ENCODE measurements around the gene SYT3. TPM values are rescaled to one million over a fixed set of nuclear protein-coding genes. Genes with fewer than 3 reads are reported as not detected.
A peak's percentile ranks its signal among the peaks of the same experiment; 100 is the strongest.

SYT3 gene
- total RNA-seq, 1 experiment from 2014 or later = 0.18 TPM

GRCh38 chr19:50652722-50653121, 13.0 kb upstream of the SYT3 start:
- ATAC-seq (no peak), DNase-seq (no peak)
- Histone ChIP-seq H3K4me1 (ENCODE audit: insufficient read depth, low read length) (peaks cover 3% of the 10 kb centered on the region; the same call in 1 of the 2 replicates), H3K9me3 (ENCODE audit: low read length) (no peaks in the 10 kb centered on the region), H4K20me1 (ENCODE audit: low read length) (no peaks in the 10 kb centered on the region), H3K36me3 (ENCODE audit: low read depth, low read length) (no peaks in the 10 kb centered on the region), H3K4me3 (ENCODE audit: low read length) (no peak overlapping the region), H2AFZ (ENCODE audit: low read length) (no peak overlapping the region), H3K4me2 (ENCODE audit: low read length) (no peak overlapping the region), H3K27me3 (ENCODE audit: low read length) (peaks cover 31% of the 10 kb centered on the region; the same call in 1 of the 2 replicates), H3K27ac (ENCODE audit: low read length) (no peak overlapping the region), H3K9ac (ENCODE audit: low read length) (no peak overlapping the region), H3K79me2 (ENCODE audit: low read length) (no peaks in the 10 kb centered on the region), H3F3A (ENCODE audit: low read length, unreplicated experiment) (no peaks in the 10 kb centered on the region), H3K9me2 (replicated peaks; ENCODE audit: low read length) (no peaks in the 10 kb centered on the region)
- TF ChIP-seq CTCF (conservative IDR thresholded peaks at IDR 0.05; ENCODE audit: low read depth, low read length) (no peak), EZH2phosphoT487 (IDR thresholded peaks at IDR 0.05; ENCODE audit: borderline replicate concordance, low read length) (no peak), EZH2 (IDR thresholded peaks at IDR 0.05; ENCODE audit: low read length, unreplicated experiment) (no peak)
- BruUV-seq (replicated peaks) = no TSS peak
- POLR2A ChIA-PET (ENCODE audit: unreplicated experiment) = no interaction called here
- CTCF ChIA-PET = no interaction called here
- intact Hi-C loops (cut with micrococcal nuclease) = no loop called here

GRCh38 chr19:50651174-50651573, 11.5 kb upstream of the SYT3 start:
- TF ChIP-seq EZH2phosphoT487 (IDR thresholded peaks at IDR 0.05; ENCODE audit: borderline replicate concordance, low read length) = no peak
- TF ChIP-seq EZH2 (IDR thresholded peaks at IDR 0.05; ENCODE audit: low read length, unreplicated experiment) = no peak
- no peak for TF ChIP-seq CTCF (conservative IDR thresholded peaks at IDR 0.05; ENCODE audit: low read depth, low read length)
- ATAC-seq = no peak
- Histone ChIP-seq H3F3A (ENCODE audit: low read length, unreplicated experiment) (no peaks in the 10 kb centered on the region), H3K79me2 (ENCODE audit: low read length) (no peaks in the 10 kb centered on the region), H3K27ac (ENCODE audit: low read length) (no peak overlapping the region), H3K36me3 (ENCODE audit: low read depth, low read length) (no peaks in the 10 kb centered on the region), H4K20me1 (ENCODE audit: low read length) (no peaks in the 10 kb centered on the region), H3K4me1 (ENCODE audit: insufficient read depth, low read length) (no peaks in the 10 kb centered on the region), H3K4me2 (ENCODE audit: low read length) (no peak overlapping the region), H3K9me2 (replicated peaks; ENCODE audit: low read length) (no peaks in the 10 kb centered on the region), H3K9ac (ENCODE audit: low read length) (no peak overlapping the region), H3K4me3 (ENCODE audit: low read length) (no peak overlapping the region), H3K27me3 (ENCODE audit: low read length) (peaks cover 31% of the 10 kb centered on the region; the same call in 1 of the 2 replicates), H2AFZ (ENCODE audit: low read length) (no peak overlapping the region), H3K9me3 (ENCODE audit: low read length) (no peaks in the 10 kb centered on the region)
- CTCF ChIA-PET = no interaction called here
- no TSS peak for BruUV-seq (replicated peaks)
- intact Hi-C loops (cut with micrococcal nuclease) = no loop called here
- POLR2A ChIA-PET (ENCODE audit: unreplicated experiment) = no interaction called here
- DNase-seq = no peak

GRCh38 chr19:50649433-50650391, 10.0 kb upstream of the SYT3 start, which contains the start of gene C19orf81:
Gene C19orf81, plus strand, starts transcription at chr19:50649445. Its CDS starts 0 bp downstream, at chr19:50649445.
- H3K4me1 ChIP-seq (ENCODE audit: insufficient read depth, low read length) = no peaks in the 10 kb centered on the region
- TF ChIP-seq CTCF (conservative IDR thresholded peaks at IDR 0.05; ENCODE audit: low read depth, low read length) = no peak
- no peak for TF ChIP-seq EZH2 (IDR thresholded peaks at IDR 0.05; ENCODE audit: low read length, unreplicated experiment)
- TF ChIP-seq EZH2phosphoT487 (IDR thresholded peaks at IDR 0.05; ENCODE audit: borderline replicate concordance, low read length) = no peak
- H2AFZ ChIP-seq (ENCODE audit: low read length) = no peak within 1 kb of the TSS
- no peak within 1 kb of the TSS for H3K4me3 ChIP-seq (ENCODE audit: low read length)
- no peak within 1 kb of the TSS for H3K27ac ChIP-seq (ENCODE audit: low read length)
- peaks cover 31% of the 10 kb centered on the region; the same call in 1 of the 2 replicates for H3K27me3 ChIP-seq (ENCODE audit: low read length)
- no peak within 1 kb of the TSS for H3K9ac ChIP-seq (ENCODE audit: low read length)
- H3K9me2 ChIP-seq (replicated peaks; ENCODE audit: low read length) = no peaks in the 10 kb centered on the region
- no peaks in the 10 kb centered on the region for H3K9me3 ChIP-seq (ENCODE audit: low read length)
- ATAC-seq (no peak; the same call in 1 of the 2 replicates), DNase-seq (peak; percentile 23)
- H3F3A ChIP-seq (ENCODE audit: low read length, unreplicated experiment) = no peaks in the 10 kb centered on the region
- no peaks in the 10 kb centered on the region for H3K36me3 ChIP-seq (ENCODE audit: low read depth, low read length)
- no peaks in the 10 kb centered on the region for H3K79me2 ChIP-seq (ENCODE audit: low read length)
- BruUV-seq (replicated peaks) = no TSS peak
- H4K20me1 ChIP-seq (ENCODE audit: low read length) = no peaks in the 10 kb centered on the region
- intact Hi-C loops (cut with micrococcal nuclease) = no loop called here
- H3K4me2 ChIP-seq (ENCODE audit: low read length) = no peak within 1 kb of the TSS
- CTCF ChIA-PET = no interaction called here
- POLR2A ChIA-PET (ENCODE audit: unreplicated experiment) = no interaction called here
